H9 (cell line): Measurements from ENCODE around the gene LPIN2. TPM values are rescaled to one million over a fixed set of nuclear protein-coding genes. Genes with fewer than 3 reads are reported as not detected.

ENCODE experiments used
- DNase-seq: peaks from one replicate; pipeline ENCODE4 v3.0.0-alpha.2; 2017
- H2AFZ ChIP-seq: one replicate; pipeline ENCODE4 v1.6.1; 2013; ENCODE audit warnings: mild to moderate bottlenecking, low read length, control low read depth, moderate library complexity
- H2AK5ac ChIP-seq: 2 replicates; pipeline ENCODE4 v1.6.1; 2013; ENCODE audit warnings: low read length, control low read depth, mixed read lengths; ENCODE audit not compliant: insufficient read length
- H2BK120ac ChIP-seq: one replicate; pipeline ENCODE4 v1.6.1; 2013; ENCODE audit warnings: low read depth, mild to moderate bottlenecking, low read length, control low read depth, inconsistent platforms; ENCODE audit not compliant: poor library complexity, severe bottlenecking
- H2BK12ac ChIP-seq: 2 replicates; pipeline ENCODE4 v1.6.1; 2013; ENCODE audit warnings: low read length, control low read depth, mixed read lengths, low read depth; ENCODE audit not compliant: insufficient read length
- H2BK15ac ChIP-seq: 2 replicates; pipeline ENCODE4 v1.6.1; 2013; ENCODE audit warnings: low read depth, low read length, control low read depth
- H2BK20ac ChIP-seq: one replicate; pipeline ENCODE4 v1.6.1; 2013; ENCODE audit warnings: low read depth, mild to moderate bottlenecking, low read length, control low read depth, inconsistent platforms; ENCODE audit not compliant: poor library complexity, severe bottlenecking
- H2BK5ac ChIP-seq: 2 replicates; pipeline ENCODE4 v1.6.1; 2013; ENCODE audit warnings: low read length, control low read depth, mixed read lengths; ENCODE audit not compliant: insufficient read length
- H3K14ac ChIP-seq: 2 replicates; pipeline ENCODE4 v1.6.1; 2013; ENCODE audit warnings: low read length, control low read depth; ENCODE audit not compliant: insufficient read depth
- H3K18ac ChIP-seq: 2 replicates; pipeline ENCODE4 v1.6.1; 2013; ENCODE audit warnings: low read depth, mild to moderate bottlenecking, mixed read lengths, low read length, control low read depth; ENCODE audit not compliant: insufficient read length
- H3K23ac ChIP-seq: 2 replicates; pipeline ENCODE4 v1.6.1; 2013; ENCODE audit warnings: low read length, control low read depth, mixed read lengths, low read depth; ENCODE audit not compliant: insufficient read length
- H3K23me2 ChIP-seq: 2 replicates; pipeline ENCODE4 v1.6.1; 2013; ENCODE audit warnings: low read depth, mild to moderate bottlenecking, mixed read lengths, low read length, control low read depth; ENCODE audit not compliant: insufficient read length, poor library complexity, severe bottlenecking
- H3K27ac ChIP-seq: 2 replicates; pipeline ENCODE4 v1.5.1; 2013; ENCODE audit warnings: low read length, control low read depth, mixed read lengths, low read depth; ENCODE audit not compliant: insufficient read length
- H3K27me3 ChIP-seq: 2 replicates; pipeline ENCODE4 v1.6.1; 2013; ENCODE audit warnings: low read length, control low read depth, inconsistent platforms; ENCODE audit not compliant: insufficient read depth
- H3K4ac ChIP-seq: 2 replicates; pipeline ENCODE4 v1.6.1; 2013; ENCODE audit warnings: low read depth, mild to moderate bottlenecking, control low read depth, inconsistent platforms, low read length, moderate library complexity
- H3K4me1 ChIP-seq: 2 replicates; pipeline ENCODE4 v1.6.1; 2013; ENCODE audit warnings: low read length, control low read depth, inconsistent platforms; ENCODE audit not compliant: insufficient read depth
- H3K4me2 ChIP-seq: 2 replicates; pipeline ENCODE4 v1.6.1; 2013; ENCODE audit warnings: low read length, control low read depth, mixed read lengths; ENCODE audit not compliant: insufficient read length, insufficient read depth
- H3K56ac ChIP-seq: 2 replicates; pipeline ENCODE4 v1.6.1; 2013; ENCODE audit warnings: low read depth, mild to moderate bottlenecking, mixed read lengths, low read length, control low read depth; ENCODE audit not compliant: insufficient read length
- H3K79me1 ChIP-seq: 2 replicates; pipeline ENCODE4 v1.6.1; 2013; ENCODE audit warnings: low read depth, mild to moderate bottlenecking, moderate library complexity, low read length, control low read depth, inconsistent platforms; ENCODE audit not compliant: insufficient read depth, poor library complexity, severe bottlenecking
- H3K79me2 ChIP-seq: 2 replicates; pipeline ENCODE4 v1.6.1; 2013; ENCODE audit warnings: low read length, control low read depth, inconsistent platforms; ENCODE audit not compliant: insufficient read depth
- H3K9ac ChIP-seq: 2 replicates; pipeline ENCODE4 v1.6.1; 2013; ENCODE audit warnings: low read length, control low read depth, mixed read lengths; ENCODE audit not compliant: insufficient read length; ENCODE audit errors: extremely low read depth
- H3K9me3 ChIP-seq: one replicate; pipeline ENCODE4 v1.6.1; 2013; ENCODE audit warnings: low read depth, low read length, inconsistent platforms; ENCODE audit not compliant: control insufficient read depth
- H3T11ph ChIP-seq: one replicate; pipeline ENCODE4 v1.6.1; 2013; ENCODE audit warnings: mild to moderate bottlenecking, low read length, control low read depth, inconsistent platforms
- H4K20me1 ChIP-seq: one replicate; pipeline ENCODE4 v1.6.1; 2013; ENCODE audit not compliant: control insufficient read depth, insufficient read length, insufficient read depth
- H4K5ac ChIP-seq: 2 replicates; pipeline ENCODE4 v1.6.1; 2013; ENCODE audit warnings: low read depth, mild to moderate bottlenecking, mixed read lengths, low read length, control low read depth; ENCODE audit not compliant: insufficient read length
- H4K8ac ChIP-seq: replicated peaks from 2 replicates; pipeline ENCODE4 v1.6.1; 2013; ENCODE audit warnings: low read length, control low read depth, mixed read lengths, low read depth; ENCODE audit not compliant: insufficient read length
- H4K91ac ChIP-seq: 2 replicates; pipeline ENCODE4 v1.6.1; 2013; ENCODE audit warnings: low read depth, mild to moderate bottlenecking, moderate library complexity, mixed read lengths, low read length, control low read depth; ENCODE audit not compliant: insufficient read length
- H3K27ac Mint-ChIP-seq, 3 experiments: 2 replicates in 2 of 3; 3 replicates in 1 of 3; pipeline ENCODE4 v1.8.0; 2020 to 2021; ENCODE audit warnings: mixed read lengths in 3 of 3, mild to moderate bottlenecking in 1 of 3, moderate library complexity in 1 of 3
- H3K27me3 Mint-ChIP-seq: 2 replicates; pipeline ENCODE4 v1.8.0; 2021; ENCODE audit warnings: low read depth, mild to moderate bottlenecking, moderate library complexity, mixed read lengths
- H3K36me3 Mint-ChIP-seq, 3 experiments: 2 replicates in 2 of 3; 3 replicates in 1 of 3; pipeline ENCODE4 v1.8.0; 2020 to 2021; ENCODE audit warnings: low read depth in 3 of 3, mixed read lengths in 3 of 3; ENCODE audit not compliant: insufficient read depth in 1 of 3
- H3K4me1 Mint-ChIP-seq, 2 experiments: 2 replicates each; pipeline ENCODE4 v1.8.0; 2020; ENCODE audit warnings: mixed read lengths in 2 of 2
- H3K4me3 Mint-ChIP-seq, 2 experiments: 2 replicates in 1 of 2; 3 replicates in 1 of 2; pipeline ENCODE4 v1.8.0; 2020 to 2021; ENCODE audit warnings: mild to moderate bottlenecking in 2 of 2, mixed read lengths in 2 of 2, moderate library complexity in 1 of 2
- H3K9me3 Mint-ChIP-seq, 2 experiments: 2 replicates in 1 of 2; 3 replicates in 1 of 2; pipeline ENCODE4 v1.8.0; 2020; ENCODE audit warnings: mild to moderate bottlenecking in 2 of 2, mixed read lengths in 2 of 2, moderate library complexity in 1 of 2
- CTCF ChIP-seq: fragments of 200-600 bp; sonication (generic); conservative IDR thresholded peaks from 3 replicates; pipeline ENCODE4 v1.8.0; 2021; ENCODE audit warnings: antibody characterized with exemption, mild to moderate bottlenecking
- WGBS: extraction: QIAGEN DNeasy Blood & Tissue Kit; methylation state at CpG from one replicate; pipeline ENCODE4 v1.1.7; 2013; ENCODE audit warnings: missing lambda C conversion rate, low lambda C conversion rate, mixed read lengths; ENCODE audit not compliant: insufficient read length; ENCODE audit errors: extremely low coverage; 5-methylcytosine and 5-hydroxymethylcytosine counted together
- total RNA-seq: library from RNA; stranded (reverse); gene quantifications from 2 replicates; pipeline ENCODE4 v1.2.1, GENCODE V29; 2021

The LPIN2 gene
- total RNA-seq, 1 experiment from 2014 or later = 9.2 TPM

GRCh38 chr18:2984703-2985261 lies 28.2 kb downstream of the LPIN2 start:
- H3K4me1 ChIP-seq = peaks cover 4% of the 10 kb centered on the region; the same call in 1 of the 2 replicates
- H2AFZ ChIP-seq = no peak overlapping the region
- Mint-ChIP-seq H3K27me3 (no peaks in the 10 kb centered on the region), H3K36me3 (peaks cover 0 to 17% (median 3%) of the 10 kb centered on the region in 3 experiments; a peak in 4 of 7 replicates), H3K27ac (peak overlapping the region in 2 of 3 experiments; percentile 30 to 42; a peak in 4 of 7 replicates), H3K4me3 (no peak overlapping the region), H3K4me1 (peaks cover 31 to 39% of the 10 kb centered on the region in 2 experiments), H3K9me3 (no peaks in the 10 kb centered on the region)
- H2BK20ac ChIP-seq = no peak overlapping the region
- TF ChIP-seq CTCF = no peak
- no peak overlapping the region for H3K27ac ChIP-seq
- no peak overlapping the region for H2BK12ac ChIP-seq
- H3K9me3 ChIP-seq = no peaks in the 10 kb centered on the region
- no peak overlapping the region for H3K18ac ChIP-seq
- H3K27me3 ChIP-seq = no peaks in the 10 kb centered on the region
- H3K56ac ChIP-seq = no peak overlapping the region
- no peak overlapping the region for H3K4ac ChIP-seq
- no peaks in the 10 kb centered on the region; the same call in 1 of the 2 replicates for H3K79me2 ChIP-seq
- DNase-seq = no peak
- no CpG with 5 or more reads among the region's 2 CpGs for WGBS
- no peak overlapping the region for H3K23ac ChIP-seq
- H3K23me2 ChIP-seq = no peaks in the 10 kb centered on the region
- no peak overlapping the region for H3K9ac ChIP-seq
- no peak overlapping the region for H2BK5ac ChIP-seq
- H2BK120ac ChIP-seq = no peak overlapping the region
- no peak overlapping the region for H3K4me2 ChIP-seq
- H4K5ac ChIP-seq = no peak overlapping the region
- H4K20me1 ChIP-seq = no peaks in the 10 kb centered on the region
- no peak overlapping the region for H2AK5ac ChIP-seq
- H4K91ac ChIP-seq = no peak overlapping the region
- H3K14ac ChIP-seq = no peak overlapping the region
- no peaks in the 10 kb centered on the region for H3K79me1 ChIP-seq
- H2BK15ac ChIP-seq = no peak overlapping the region
- no peak overlapping the region for H4K8ac ChIP-seq
- no peak overlapping the region for H3T11ph ChIP-seq
